Measurements from ENCODE around the gene HELZ. TPM values are rescaled to one million over a fixed set of nuclear protein-coding genes. Genes with fewer than 3 reads are reported as not detected.

Gene HELZ
- total and polyA plus RNA-seq, 2 of the 8 experiments (the other 6 are each of a cell fraction or from before 2014, with no cell fraction given) = 10.0 to 48.7 TPM

GRCh38 chr17:67079491-67079890 lies 165.5 kb downstream of the HELZ start (continued):
- TF ChIP-seq EP300 (IDR thresholded peaks at IDR 0.05; ENCODE audit: borderline replicate concordance in 1 of 2, low read depth in 2 of 2, low read length in 2 of 2) (no peak), CBX8 (IDR thresholded peaks at IDR 0.05; ENCODE audit: borderline replicate concordance, low read depth, low read length) (no peak), BCL11A (IDR thresholded peaks at IDR 0.05; ENCODE audit: low read depth in 2 of 2, low read length in 2 of 2) (no peak), NANOG (IDR thresholded peaks at IDR 0.05; ENCODE audit: insufficient read depth, low read depth, low read length, poor library complexity, severe bottlenecking) (no peak), POU5F1 (IDR thresholded peaks at IDR 0.05; ENCODE audit: low read depth, low read length) (no peak), KDM4A (IDR thresholded peaks at IDR 0.05; ENCODE audit: low read depth, low read length, severe bottlenecking) (no peak), RAD21 (IDR thresholded peaks at IDR 0.05 in 1 of 2, conservative IDR thresholded peaks at IDR 0.05 in 1 of 2; ENCODE audit: low read depth in 2 of 2, low read length in 2 of 2) (no peak), CHD1 (IDR thresholded peaks at IDR 0.05; ENCODE audit: low read depth, low read length) (no peak)
